Measurements from ENCODE around the gene ERV3-1.
"Not testable (repeated sequence)": the region's sequence is repeated elsewhere in the genome, so short reads cannot be mapped to it uniquely, and the experiment has no call there.

ERV3-1 gene

GRCh38 chr7:64999165-65000004 lies 7.1 kb downstream of the ERV3-1 start:
- DNase-seq = no peak

- DNase-seq = no peak
These were observed 7.7 kb downstream of the ERV3-1 start for GRCh38 chr7:64998865-64999164.

GRCh38 chr7:64997927-64998391 lies 8.5 kb downstream of the ERV3-1 start:
- DNase-seq = no peak

GRCh38 chr7:64997164-64997908 lies 9.2 kb downstream of the ERV3-1 start:
- no peak for DNase-seq

- no peak for DNase-seq
These were observed 10.2 kb downstream of the ERV3-1 start for GRCh38 chr7:64996305-64996704.

- no peak for DNase-seq
These were observed 12.6 kb downstream of the ERV3-1 start for GRCh38 chr7:64993901-64994300.

- DNase-seq = no peak
These were observed 13.5 kb downstream of the ERV3-1 start for GRCh38 chr7:64992971-64993370.

- no peak for DNase-seq
These were observed 15.6 kb downstream of the ERV3-1 start, which contains the start of gene ZNF117 for GRCh38 chr7:64990936-64991335. Gene ZNF117 (minus strand): TSS chr7:64991036.

- DNase-seq = no peak
These were observed 16.3 kb downstream of the ERV3-1 start for GRCh38 chr7:64990216-64990615.

- no peak for DNase-seq
These were observed 27.8 kb downstream of the ERV3-1 start for GRCh38 chr7:64978497-64979203.

GRCh38 chr7:64965594-64965993 lies 40.9 kb downstream of the ERV3-1 start:
- no peak for DNase-seq

GRCh38 chr7:64959072-64959747 lies 47.3 kb downstream of the ERV3-1 start:
- DNase-seq = no peak

- DNase-seq = no peak
These were observed 55.1 kb downstream of the ERV3-1 start for GRCh38 chr7:64951250-64951848.

- not testable (repeated sequence) for DNase-seq
These were observed 55.8 kb downstream of the ERV3-1 start for GRCh38 chr7:64950673-64951072.

- DNase-seq = not testable (repeated sequence)
These were observed 57.7 kb downstream of the ERV3-1 start for GRCh38 chr7:64948774-64949173.

- peak; percentile 36 for DNase-seq
These were observed 59.1 kb downstream of the ERV3-1 start for GRCh38 chr7:64947252-64948000.

- DNase-seq = peak; percentile 38
These were observed 59.7 kb downstream of the ERV3-1 start for GRCh38 chr7:64946772-64947171.

- no peak for DNase-seq
These were observed 60.8 kb downstream of the ERV3-1 start for GRCh38 chr7:64945503-64946175.

- not testable (repeated sequence) for DNase-seq
These were observed 61.6 kb downstream of the ERV3-1 start for GRCh38 chr7:64944667-64945502.
